GM19397 (cell line): ENCODE data around the gene KCNS1.
"Not testable (repeated sequence)": the region's sequence is repeated elsewhere in the genome, so short reads cannot be mapped to it uniquely, and the experiment has no call there.

Source experiments
- ATAC-seq: cut with Tn5 transposase; IDR thresholded peaks from one replicate; pipeline ENCODE4 v1.9.1; 2021; ENCODE audit warnings: mild to moderate bottlenecking, moderate library complexity; ENCODE audit not compliant: unreplicated experiment

Gene KCNS1, protein sequence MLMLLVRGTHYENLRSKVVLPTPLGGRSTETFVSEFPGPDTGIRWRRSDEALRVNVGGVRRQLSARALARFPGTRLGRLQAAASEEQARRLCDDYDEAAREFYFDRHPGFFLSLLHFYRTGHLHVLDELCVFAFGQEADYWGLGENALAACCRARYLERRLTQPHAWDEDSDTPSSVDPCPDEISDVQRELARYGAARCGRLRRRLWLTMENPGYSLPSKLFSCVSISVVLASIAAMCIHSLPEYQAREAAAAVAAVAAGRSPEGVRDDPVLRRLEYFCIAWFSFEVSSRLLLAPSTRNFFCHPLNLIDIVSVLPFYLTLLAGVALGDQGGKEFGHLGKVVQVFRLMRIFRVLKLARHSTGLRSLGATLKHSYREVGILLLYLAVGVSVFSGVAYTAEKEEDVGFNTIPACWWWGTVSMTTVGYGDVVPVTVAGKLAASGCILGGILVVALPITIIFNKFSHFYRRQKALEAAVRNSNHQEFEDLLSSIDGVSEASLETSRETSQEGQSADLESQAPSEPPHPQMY

DNA sequence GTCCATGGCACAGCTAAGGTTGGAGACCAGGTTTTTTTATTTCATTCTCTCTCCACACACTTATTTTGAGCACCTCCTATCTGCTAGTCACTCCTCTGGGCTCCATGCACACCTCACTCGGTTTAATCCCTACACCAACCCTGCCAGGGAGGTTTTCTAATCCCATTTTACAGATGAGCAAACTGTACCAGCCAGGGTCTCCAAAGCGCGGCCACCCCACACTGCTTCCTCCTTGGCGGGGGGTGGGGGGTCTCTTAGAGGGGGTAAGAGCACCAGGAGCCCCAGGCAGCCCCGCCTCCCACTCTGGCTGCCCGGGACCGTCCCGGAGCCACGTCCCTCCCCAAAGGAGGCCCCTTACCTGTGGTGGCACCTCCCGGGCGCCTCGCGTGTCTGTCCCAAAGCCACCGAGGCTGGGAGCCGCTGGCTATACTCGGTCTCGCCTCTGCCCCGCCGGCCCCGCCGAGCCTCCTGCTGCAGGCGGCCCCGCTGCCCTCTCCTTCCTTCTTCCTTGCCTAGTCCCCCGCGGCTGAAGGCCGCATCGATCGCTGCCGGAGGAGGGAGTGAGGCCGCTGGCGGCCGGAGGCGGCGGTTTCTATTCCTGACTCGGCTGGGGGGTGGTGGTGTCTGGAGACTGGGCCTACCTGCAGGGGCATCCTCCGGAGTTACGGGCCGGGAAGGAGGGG is at the start of gene KCNS1:
TSS of gene KCNS1 (minus strand) at position 565 of the 683 bp plus-strand sequence. CDS start 1,891 bp downstream, outside the sequence.
- ATAC-seq, result no peak

DNA sequence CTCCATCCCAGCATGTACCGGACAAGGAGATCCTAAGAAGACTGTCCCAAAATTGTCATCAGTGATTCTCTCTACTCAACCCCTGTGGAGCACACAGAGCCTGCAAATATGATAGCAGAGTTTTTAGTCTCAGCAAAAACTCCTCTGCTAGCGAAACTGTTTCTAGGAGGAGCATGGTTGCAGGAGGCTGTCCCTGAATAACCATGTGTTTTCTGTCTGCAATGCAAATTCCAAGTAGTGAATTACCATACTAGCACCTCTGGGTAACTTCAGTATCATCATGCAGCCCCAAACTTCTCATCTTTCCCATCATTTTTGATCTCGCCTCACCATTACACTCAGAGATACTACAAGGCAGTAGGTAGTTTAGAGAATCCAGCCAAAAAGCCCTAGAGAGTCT is 48.1 kb upstream of the KCNS1 start:
- ATAC-seq, result no peak

DNA sequence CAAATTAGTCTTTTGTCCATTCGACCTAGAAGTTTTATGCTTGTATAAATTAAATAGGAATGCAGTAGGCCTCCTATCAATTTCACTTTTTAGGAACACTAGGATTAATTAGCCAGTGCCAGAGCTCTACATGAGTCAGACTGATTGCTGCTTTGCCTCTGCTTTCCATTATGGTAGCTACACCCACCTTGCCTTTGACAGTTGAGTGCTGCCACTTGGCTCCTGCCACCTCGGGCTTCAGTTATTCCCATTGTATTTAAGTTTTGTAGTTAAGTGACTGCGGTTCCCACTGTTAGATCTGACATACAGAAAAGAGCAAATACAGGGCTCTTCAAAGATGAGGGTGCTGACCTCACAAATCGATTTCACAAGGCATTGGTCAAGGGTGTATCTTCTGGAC is 39.9 kb upstream of the KCNS1 start:
- no peak for ATAC-seq

DNA sequence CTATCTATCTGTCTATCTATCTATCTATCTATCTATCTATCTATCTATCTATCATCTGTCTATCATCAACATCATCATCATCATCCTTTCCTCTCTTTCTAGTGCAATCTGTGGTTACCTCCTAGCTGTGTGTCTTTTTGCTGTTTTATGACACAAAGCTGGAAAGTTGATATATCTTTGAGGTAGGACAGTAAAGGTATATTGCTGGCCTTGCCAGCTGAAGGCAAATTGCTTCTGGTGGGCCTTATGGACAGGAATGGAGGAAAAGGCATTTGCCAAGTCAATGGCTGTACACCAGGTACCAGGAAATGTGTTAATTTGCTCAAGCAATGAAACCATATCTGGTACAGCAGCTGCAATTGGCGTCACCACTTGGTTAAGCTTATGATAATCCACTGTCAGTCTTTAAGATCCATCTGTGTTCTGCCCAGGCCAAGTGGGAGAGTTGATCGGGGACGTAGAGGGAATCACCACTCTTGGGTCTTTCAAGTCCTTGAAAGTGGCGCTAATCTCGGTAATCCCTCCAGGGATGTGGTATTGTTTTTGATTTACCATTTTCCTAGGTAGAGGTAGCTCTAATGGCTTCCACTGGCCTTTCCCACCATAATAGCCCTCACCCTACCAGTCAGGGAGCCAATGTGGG is 38.9 kb upstream of the KCNS1 start:
- not testable (repeated sequence) for ATAC-seq

DNA sequence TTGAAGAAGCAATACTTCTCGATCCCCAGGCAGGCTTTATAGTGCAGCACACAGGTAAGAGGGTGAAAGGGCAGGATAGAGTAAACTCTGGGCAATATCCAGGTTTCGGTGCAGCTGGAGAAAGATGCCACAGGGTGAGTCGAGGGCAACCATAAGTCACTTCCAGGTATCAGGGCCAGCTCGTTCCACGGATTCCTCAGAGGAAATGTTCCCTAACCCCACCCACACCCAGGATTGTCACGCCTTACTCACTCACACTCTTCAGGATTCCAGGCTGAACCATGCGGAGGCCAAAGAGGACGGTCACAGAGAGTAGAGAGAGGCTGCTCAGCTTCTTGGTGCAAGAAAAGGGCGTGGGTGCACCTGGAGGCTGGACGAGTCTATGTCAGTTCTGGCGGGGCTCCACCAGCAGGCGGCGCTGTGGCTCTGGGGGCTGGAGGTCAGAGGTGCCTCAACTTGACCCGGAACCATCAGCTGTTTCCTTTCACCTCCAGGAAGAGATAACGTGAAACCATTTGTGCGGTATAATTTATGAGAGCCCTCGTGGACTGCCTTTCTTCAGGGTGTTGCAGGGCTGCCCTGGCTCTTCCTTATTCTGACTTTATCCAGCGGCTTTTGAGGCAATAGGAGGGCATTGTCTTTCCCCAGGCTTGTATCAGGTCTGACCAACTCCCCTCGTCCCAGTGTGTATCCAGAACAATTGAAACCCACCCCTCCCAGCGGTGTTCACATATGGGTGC is 37.8 kb upstream of the KCNS1 start:
- ATAC-seq, result no peak

DNA sequence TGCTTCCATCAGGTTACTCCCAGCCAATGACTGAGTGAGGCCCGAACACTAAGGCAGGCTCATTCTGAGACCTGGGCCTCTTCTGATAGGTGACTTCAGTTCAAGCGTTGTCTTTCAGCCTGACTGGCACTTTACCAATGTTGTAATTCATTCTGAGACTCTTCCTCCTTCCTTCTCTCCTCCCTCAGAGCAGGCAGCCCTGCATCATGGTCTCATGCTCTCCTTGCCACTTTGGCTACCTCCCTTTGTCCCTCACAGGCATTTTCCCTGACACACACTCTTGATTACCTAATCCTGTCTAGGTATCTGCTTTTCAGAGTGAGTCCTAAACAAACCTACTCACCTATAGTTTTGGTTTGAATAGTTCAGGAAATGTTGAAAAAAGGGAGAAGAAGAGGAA is 36.0 kb upstream of the KCNS1 start:
- no peak for ATAC-seq

DNA sequence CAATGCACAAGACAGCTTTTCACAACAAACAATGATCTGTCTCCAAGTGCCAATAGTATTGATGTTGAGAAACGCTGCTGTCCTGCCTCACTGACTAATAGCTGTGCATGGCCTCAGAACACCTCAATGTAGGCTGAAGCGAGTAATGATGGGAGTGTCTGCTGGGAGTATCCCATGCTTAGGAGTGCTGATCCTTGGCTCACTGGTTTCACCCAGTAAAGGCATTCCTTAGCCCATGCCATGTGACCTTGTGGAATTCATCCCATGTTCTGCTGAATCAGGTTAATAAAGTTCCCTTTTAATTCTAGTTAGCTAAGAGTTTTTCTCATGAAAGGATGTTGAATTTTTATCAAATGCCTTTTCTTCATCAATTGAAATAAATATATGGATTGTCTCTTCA is 27.2 kb upstream of the KCNS1 start:
- ATAC-seq, result no peak

DNA sequence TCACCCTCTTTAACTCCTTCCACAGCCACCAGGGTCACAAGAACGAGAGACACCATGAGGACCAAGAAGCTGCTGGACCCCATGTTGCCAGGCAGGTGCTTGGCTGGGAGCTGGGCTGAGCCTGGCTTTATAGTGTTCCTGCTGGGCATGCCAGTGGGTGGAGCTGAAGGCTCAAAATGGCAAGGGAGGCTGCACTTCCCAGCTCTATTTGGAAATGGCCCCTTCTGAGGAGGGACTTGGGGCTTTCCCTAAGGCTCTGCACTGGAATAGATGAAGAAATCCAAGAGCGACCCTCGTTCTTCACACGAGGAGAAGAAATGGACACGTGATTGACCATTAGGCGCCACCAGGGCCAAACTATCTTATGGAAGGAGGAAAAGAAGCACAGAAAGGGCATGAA is 23.4 kb upstream of the KCNS1 start, which contains the start of gene WFDC12:
TSS of gene WFDC12 (minus strand) at position 101 of the 400 bp plus-strand sequence. CDS start at position 83, 18 bp downstream.
- ATAC-seq, result no peak

DNA sequence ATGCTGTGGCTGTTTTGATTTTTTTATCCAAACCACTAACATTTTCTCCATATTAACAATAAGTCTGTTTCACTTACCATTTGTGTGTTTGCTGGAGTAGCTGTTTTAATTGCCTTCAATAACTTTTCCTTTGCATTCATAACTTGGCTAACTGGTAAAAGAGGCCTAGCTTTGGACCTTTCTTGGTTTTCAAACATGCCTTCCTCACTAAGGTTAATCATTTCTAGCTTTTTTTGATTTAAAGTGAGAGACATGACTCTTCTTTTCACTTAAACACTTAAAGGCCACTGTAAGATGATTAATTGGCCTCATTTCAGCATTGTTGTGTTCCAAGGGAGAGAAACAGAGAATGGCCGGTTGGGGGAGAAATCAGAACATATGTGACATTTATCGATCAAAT is 20.5 kb upstream of the KCNS1 start:
- no peak for ATAC-seq

DNA sequence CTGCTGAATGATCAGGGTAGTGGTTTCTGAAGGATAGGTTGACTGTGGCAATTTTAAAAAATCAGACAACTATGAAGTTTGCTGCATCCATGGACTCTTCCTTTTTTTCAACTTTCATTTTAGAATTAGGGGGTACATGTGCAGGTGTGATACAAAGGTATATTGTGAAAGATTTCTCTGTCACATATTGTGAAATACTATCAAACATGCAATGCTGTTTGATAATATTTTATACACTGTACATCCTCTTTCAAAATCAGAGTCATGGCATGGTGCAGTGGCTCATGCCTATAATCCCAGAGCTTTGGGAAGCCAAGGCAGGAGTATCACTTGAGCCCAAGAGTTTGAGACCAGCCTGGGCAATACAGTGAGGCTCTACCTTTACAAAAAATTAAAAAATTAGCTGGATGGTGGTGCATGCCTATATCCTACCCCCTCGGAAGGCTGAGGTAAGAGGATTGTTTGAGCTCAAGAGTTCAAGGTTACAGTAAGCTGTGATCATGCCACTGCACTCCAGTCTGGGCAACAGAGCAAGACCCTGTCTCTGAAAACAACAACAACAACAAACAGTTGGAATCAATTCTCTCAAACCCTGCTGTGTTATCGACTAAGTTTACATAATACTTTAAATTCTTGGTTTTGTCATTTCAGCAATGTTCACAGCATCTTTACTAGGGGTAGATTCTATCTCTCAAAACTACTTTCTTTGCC is 18.8 kb upstream of the KCNS1 start:
- ATAC-seq, result no peak

DNA sequence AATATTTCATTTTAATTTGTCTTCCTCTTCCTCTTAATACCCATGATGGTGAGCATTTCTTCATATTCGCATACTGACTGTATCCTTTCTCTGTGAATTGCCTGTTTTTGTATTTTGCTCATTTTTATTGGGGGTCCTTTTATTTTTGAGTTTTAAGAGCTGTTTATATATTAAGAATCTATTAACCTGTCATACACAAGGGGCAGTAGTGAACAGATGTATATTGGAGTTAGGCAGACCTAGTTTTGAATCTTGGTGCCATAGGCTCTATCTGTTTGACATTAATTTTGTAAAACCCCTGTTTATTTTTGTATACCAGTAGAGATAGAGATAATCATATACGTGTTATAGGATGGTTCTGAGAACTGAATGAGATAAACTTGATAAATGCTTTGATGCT is 17.1 kb upstream of the KCNS1 start:
- no peak for ATAC-seq

DNA sequence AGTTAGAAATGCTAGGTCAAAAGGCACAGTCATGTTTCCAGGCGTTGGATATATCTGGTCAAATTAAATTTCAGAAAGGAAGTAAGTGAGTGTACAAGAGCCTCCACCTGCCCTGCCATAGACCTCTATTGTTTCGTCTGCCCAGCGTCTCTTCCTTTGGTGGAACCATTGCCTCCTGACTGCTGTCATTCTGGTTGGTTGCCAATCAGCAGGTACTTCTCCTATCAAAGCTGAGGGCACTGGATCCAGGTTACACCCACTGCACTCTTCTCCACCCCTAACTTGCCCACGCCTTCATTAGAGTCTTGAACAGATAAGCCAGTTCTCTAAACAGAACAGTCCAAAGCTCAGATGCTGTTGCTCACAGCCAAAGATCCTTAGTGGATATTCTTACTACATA is 16.7 kb upstream of the KCNS1 start:
- no peak for ATAC-seq

DNA sequence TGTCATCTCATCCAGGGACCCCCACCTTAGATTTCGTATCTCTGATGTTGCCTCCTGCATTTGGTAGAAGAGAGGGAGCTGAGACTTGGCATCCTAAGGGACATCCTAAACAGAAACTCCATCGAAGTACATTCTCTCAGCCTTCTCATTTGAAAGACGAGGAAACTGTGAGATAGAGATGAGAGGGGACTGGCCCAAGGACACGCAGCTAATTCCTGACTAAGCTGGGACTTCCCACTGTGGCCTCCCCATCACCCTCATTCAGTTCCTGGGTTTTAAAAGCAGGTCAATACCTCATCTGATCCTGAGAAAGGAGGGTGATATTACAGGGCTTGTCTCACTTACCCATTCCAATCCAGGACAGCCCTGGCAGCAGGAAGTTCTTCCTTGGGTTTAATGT is 14.9 kb upstream of the KCNS1 start:
- no peak for ATAC-seq

DNA sequence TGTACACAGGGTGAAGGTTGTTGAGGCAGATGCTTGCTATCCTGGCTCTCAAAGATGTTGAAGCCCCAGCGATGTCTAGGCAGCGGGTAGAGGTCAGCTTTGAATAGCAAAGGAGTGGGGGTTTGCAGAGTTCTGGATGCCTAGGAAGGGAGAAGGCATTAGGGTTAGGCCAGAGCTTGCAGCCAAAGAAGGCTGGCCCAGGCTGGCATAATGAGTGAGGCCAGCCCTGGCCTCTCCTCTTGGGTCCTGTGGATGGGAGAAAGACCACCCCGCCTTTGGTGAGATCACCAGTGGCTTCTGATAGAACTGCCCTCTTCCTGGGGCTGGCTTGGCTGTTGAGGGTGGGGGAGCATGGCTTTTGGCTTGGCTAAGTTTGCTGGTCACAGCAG is 14.5 kb upstream of the KCNS1 start:
- ATAC-seq, result no peak

DNA sequence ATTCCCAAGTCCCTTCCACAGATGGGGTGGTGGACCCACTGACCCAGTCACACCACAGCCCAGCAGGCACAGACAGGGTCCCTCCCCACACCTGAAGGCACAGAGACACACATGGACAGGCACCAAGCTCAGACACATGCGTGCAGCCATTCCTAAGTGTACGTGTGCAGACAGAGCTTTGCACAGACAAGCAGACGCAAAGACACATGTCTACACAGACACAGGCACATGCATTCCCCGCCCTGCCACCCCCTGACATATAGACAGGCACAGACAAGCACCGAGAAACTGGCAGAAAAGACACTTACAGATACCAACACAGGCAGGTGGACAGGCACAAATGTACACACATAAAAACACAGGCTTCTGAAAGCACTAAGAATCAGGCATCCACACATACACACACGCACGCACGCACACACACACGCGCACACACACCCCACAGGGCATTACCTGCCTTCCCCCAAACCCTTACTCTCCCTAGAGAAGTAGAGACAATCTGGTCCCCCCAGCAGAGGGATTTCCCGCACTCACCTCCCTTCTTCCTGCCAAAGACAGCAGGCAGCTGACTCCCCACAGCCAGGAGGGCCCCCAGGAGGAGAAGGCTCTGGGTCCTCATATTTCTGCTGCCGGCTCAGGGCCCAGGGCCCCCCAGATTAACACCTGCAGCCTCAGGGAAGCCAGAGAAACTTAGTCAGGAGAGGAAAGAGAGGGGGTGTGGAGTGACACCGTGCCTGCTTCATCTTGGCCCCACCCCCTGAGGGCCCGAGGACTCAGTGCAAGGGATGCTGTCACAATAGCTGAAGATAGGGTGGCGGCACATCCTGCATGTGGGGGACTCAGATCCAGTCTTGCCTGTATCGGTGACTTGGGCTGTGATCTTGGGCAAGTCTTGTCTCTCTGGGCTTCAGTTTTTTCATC is 13.8 kb upstream of the KCNS1 start, which contains the start of gene WFDC5:
TSS of gene WFDC5 (minus strand) at position 710 of the 921 bp plus-strand sequence. CDS start at position 619, 91 bp downstream.
- ATAC-seq, result no peak

DNA sequence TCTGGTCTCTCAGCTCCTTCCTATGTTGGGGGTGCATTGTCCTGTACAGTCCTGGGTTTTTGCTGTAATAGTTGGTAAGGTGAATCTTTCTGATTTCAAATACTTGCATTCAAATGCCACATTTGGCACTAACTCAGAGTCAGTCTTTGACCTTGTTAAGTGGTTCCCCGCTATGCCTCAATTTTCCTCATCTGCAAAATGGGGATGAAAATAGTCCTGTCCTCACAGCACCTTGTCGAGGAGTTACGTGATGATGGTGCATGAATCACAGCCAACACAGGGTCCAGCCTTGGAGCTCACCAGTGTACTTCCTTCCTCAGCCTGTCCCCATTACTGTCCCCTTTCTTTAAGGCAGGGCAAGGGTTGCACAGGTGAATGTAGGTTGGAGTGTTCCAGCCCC is 12.9 kb upstream of the KCNS1 start:
- ATAC-seq, result no peak

DNA sequence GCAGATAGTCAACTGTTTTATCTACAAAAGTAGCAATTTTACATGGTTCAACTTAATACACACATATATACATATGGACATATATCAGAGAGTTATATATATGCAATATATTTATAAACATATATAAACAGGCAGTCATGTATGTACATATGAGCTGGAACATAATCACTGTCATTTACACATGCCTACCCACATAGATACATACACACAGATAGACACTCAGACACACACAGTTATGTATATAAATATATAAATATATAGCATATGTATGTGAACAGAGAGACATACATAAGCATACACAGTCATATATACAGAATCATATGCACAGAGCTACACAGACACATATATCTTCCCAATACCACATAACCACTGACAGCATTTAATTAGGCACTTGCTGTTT is 11.8 kb upstream of the KCNS1 start:
- ATAC-seq, result no peak

DNA sequence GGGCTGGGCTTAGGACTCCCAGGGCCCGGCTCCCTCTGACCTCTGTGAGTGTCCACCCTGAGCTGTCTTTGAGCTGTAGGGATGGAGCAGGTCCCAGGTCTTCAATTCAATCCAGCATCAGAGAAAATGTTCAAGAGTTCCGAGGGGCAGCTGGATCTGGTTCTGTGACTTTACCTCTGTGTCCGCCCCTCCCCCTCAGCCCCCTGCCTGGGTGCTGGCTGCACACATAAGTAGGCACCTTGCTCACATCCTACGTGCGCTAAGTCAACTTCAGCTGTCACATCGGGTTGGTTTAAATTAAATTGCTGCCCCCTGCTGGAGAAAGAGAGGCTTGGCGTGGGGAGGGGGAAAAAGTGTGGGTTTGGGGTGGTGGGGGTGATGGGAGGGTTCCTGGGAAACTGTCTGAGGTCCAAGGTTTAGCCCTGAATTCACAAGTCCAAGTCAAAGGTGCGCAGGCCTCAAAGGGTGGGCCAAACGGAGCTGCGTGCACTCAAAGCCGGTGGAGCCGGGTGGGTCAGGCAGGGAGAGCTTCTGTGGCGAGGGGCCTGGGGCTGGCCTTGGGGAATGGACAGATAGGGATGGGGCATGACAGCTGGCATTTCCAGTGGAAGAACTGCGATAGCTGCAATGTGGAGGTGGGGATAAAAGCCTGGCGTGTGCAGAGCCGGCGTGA is 11.0 kb upstream of the KCNS1 start:
- no peak for ATAC-seq

DNA sequence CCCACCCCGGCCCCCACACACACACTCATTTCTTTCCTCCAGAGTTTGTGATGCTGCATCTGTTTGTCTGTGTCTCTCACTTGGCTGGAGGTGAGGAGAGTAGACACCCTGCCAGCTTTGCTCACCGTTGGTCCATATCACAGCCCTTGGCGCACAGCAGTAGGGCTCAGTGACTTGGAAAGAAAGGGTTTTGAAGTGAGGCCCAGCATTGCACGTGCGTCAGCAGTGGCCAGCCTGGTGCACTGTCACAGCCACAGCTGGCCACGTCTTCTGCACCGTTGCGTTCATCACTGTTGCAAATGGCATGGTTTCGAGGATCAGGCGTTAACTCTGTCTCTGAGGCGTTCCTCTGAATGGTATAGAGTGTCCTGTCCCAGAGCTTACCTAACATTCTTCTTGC is 10.4 kb upstream of the KCNS1 start:
- ATAC-seq, result no peak
